Heart right ventricle (tissue), 16 donors: ENCODE measurements around the gene LNX1. TPM values are rescaled to one million over a fixed set of nuclear protein-coding genes. Genes with fewer than 3 reads are reported as not detected.

Experiments used
- ATAC-seq, 8 donors: fragments of 200-7000 bp; cut with Tn5 transposase; one replicate each; pipeline ENCODE4 v1.9.1; 2020; ENCODE audit warnings: mild to moderate bottlenecking in 8 of 8, moderate library complexity in 8 of 8, moderate number of reproducible peaks in 1 of 8
- DNase-seq, 2 donors: peaks; one replicate each; pipeline ENCODE4 v3.0.0-alpha.2; 2020
- H3K27ac ChIP-seq, 10 donors: fragments of 200-600 bp; sonication (generic) in 2 of 10; one replicate each; pipeline versions ENCODE4 v1.5.0 to v1.8.0; 2020 to 2022; ENCODE audit warnings: mild to moderate bottlenecking in 3 of 10
- H3K27me3 ChIP-seq, 7 donors: fragments of 200-600 bp; one replicate each; pipeline ENCODE4 v1.8.0; 2021 to 2022; ENCODE audit warnings: mild to moderate bottlenecking in 2 of 7
- H3K36me3 ChIP-seq, 9 donors: fragments of 200-600 bp; sonication (generic) in 1 of 9; one replicate each; pipeline versions ENCODE4 v1.5.0 to v1.8.0; 2020 to 2022; ENCODE audit warnings: mild to moderate bottlenecking in 2 of 9
- H3K4me1 ChIP-seq, 9 donors: fragments of 200-600 bp; sonication (generic) in 1 of 9; one replicate each; pipeline versions ENCODE4 v1.5.0 to v1.8.0; 2020 to 2022; ENCODE audit warnings: mild to moderate bottlenecking in 4 of 9
- H3K4me3 ChIP-seq, 10 donors: fragments of 200-600 bp; sonication (generic) in 2 of 10; one replicate each; pipeline versions ENCODE4 v1.5.0 to v1.8.0; 2020 to 2022; ENCODE audit warnings: mild to moderate bottlenecking in 7 of 10, moderate library complexity in 2 of 10
- H3K9me3 ChIP-seq, 11 donors: fragments of 200-600 bp in 10 of 11; sonication (generic) in 2 of 11; one replicate each; pipeline versions ENCODE4 v1.5.0 to v1.8.0; 2013 to 2022; ENCODE audit warnings: mild to moderate bottlenecking in 2 of 11, control low read depth in 1 of 11, moderate library complexity in 1 of 11
- WGBS, 2 donors: extraction: QIAGEN DNeasy Blood & Tissue Kit; methylation state at CpG; one replicate each; pipeline ENCODE4 v1.1.7; 2013; ENCODE audit warnings: inconsistent platforms in 1 of 2; 5-methylcytosine and 5-hydroxymethylcytosine counted together
- intact Hi-C, 10 donors: fragments of 100-400 bp; cut with DNase I; formaldehyde crosslinking; loops; one replicate each; pipeline versions ENCODE4 v1.11.1 to v1.14.2; 2022
- polyA plus RNA-seq, 2 donors: library from polyadenylated mRNA; stranded (reverse); fragments of 200-250 nt; gene quantifications; one replicate each; pipeline ENCODE4 v1.2.3, GENCODE V29; 2013
- total RNA-seq, 10 donors: library from RNA; stranded (reverse); fragmentation: NEBNext Ultra II Directional in 3 of 10; extraction: Animal tissue kit (Norgen Biotek cat#: 25700) in 3 of 10; gene quantifications; one replicate each; pipeline versions ENCODE4 v1.2.1 to v1.2.4, GENCODE V29; 2021 to 2023
- TF ChIP-seq, protein P1 (sequence below), 9 donors: fragments of 200-600 bp; sonication (generic) in 2 of 9; IDR thresholded peaks; one replicate each; pipeline versions ENCODE4 v1.5.0 to v1.8.0; 2021 to 2022; ENCODE audit warnings: antibody characterized with exemption in 9 of 9, mild to moderate bottlenecking in 5 of 9, moderate library complexity in 1 of 9
- donor health status: Arrhythmogenic right ventricular cardiomyopathy.
- donor health status: ischemic (EF 13 %, LVEDD 7.1; RV severe dilation, severe dysfunction).
- donor health status: healthy with polysubstance abuse.
- donor health status: DM: no; HTN: yes; CAD: no.
- donor health status: DM: no; HTN: no; CAD: no.
- donor health status: ischemic (EF 25% LVEDD 6.9; RV normal size, moderate dysfunction).
- donor health status: ischemic (EF 25% LVEDD 5.7; RV mildly dilated, moderate dysfunction).
- donor health status: healthy.
- donor health status: DM: yes; HTN: yes; CAD: no.
- donor health status: Ischemic cardiomyopathy.
- donor health status: ischemic (EF 35%, LVEDD 5.7; RV mildly dilated, moderate dysfunction).
- donor health status: nonischemic (EF 11% LVEDD 7.7; RV severe dilation, severe dysfunction).
- donor health status: DM: yes; HTN: yes; CAD: no.
- donor health status: PGD.
- donor health status: ischemic (EF 29% LVEDD 5.4; RV normal size, mild dysfunction).
- donor health status: nonischemic (EF 23%, LVEDD 6.1; RV moderate dilation, normal function).

The LNX1 gene
- total and polyA plus RNA-seq, 12 donors, result 2.0 to 16.1 (median 5.6) TPM

DNA sequence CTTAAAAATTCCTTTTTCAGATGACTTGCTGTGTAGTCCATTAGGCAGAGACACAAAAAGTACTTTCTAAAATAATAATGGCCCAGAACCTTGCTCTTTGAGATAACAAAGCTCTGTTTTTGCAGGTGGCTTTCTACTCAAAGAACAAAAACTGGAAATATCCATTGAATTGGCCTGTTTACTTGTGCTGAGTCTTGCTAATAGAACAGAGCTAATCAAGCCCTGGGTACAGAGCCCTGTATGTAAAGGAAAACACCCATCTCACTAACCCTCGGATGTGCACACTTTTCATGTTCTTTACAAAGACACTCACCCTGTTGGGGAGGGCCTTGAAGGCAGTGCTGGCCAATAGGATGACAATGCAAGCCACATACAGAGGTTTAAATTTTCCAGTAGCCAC, 27.0 kb upstream of the LNX1 start:
- ATAC-seq (peak in 6 of 8 donors; percentile 28 to 76 (median 46)), DNase-seq (no peak)
- H3K27ac ChIP-seq, result peak overlapping the region in 5 of 10 donors; percentile 7 to 47 (median 24)
- no peak overlapping the region for H3K4me3 ChIP-seq
- WGBS, 2 donors, result 49 to 69% methylated on average over 1 of the region's 1 CpG
- no peaks in the 10 kb centered on the region for H3K36me3 ChIP-seq
- intact Hi-C loops, result no loop called here
- no peaks in the 10 kb centered on the region for H3K27me3 ChIP-seq
- TF ChIP-seq, protein P1, sequence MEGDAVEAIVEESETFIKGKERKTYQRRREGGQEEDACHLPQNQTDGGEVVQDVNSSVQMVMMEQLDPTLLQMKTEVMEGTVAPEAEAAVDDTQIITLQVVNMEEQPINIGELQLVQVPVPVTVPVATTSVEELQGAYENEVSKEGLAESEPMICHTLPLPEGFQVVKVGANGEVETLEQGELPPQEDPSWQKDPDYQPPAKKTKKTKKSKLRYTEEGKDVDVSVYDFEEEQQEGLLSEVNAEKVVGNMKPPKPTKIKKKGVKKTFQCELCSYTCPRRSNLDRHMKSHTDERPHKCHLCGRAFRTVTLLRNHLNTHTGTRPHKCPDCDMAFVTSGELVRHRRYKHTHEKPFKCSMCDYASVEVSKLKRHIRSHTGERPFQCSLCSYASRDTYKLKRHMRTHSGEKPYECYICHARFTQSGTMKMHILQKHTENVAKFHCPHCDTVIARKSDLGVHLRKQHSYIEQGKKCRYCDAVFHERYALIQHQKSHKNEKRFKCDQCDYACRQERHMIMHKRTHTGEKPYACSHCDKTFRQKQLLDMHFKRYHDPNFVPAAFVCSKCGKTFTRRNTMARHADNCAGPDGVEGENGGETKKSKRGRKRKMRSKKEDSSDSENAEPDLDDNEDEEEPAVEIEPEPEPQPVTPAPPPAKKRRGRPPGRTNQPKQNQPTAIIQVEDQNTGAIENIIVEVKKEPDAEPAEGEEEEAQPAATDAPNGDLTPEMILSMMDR (IDR thresholded peaks at IDR 0.05), result no peak
- H3K4me1 ChIP-seq, result peaks cover 0 to 28% (median 4%) of the 10 kb centered on the region in 9 donors
- peaks cover 0 to 5% (median 0%) of the 10 kb centered on the region in 11 donors for H3K9me3 ChIP-seq

DNA sequence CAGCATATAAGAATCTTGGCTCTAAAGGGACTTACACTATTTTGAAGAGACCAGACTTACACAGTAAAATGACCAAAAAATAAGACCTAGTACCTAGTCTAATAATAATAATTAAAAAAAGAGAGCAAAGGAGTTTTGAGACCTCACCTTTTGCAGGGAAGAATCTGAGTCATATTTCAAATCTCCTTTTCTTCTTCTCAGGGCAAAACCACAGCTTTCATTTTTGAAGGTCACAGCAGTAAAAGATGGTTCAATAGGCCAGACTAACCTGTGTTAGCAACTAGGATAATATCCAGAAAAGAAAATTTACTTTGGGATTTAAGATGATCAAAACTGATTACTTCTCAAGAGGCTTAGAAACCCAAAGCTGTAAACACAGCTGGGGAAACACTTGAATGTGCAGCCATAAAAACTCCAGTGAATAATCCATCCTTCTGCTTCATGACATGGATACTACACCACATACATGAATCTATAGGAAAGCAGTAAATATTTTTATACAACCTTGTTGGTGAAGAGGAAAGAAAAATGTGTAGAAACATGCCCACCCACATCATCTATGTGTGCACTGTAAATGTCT, 25.9 kb upstream of the LNX1 start:
- DNase-seq (no peak), ATAC-seq (no peak)
- Histone ChIP-seq H3K4me3 (no peak overlapping the region), H3K27me3 (no peaks in the 10 kb centered on the region), H3K9me3 (peaks cover 0 to 6% (median 0%) of the 10 kb centered on the region in 11 donors), H3K27ac (peak overlapping the region in 3 of 10 donors; percentile 15 to 47 (median 38)), H3K36me3 (no peaks in the 10 kb centered on the region), H3K4me1 (peaks cover 0 to 21% (median 4%) of the 10 kb centered on the region in 9 donors)
- intact Hi-C loops, result no loop called here
- TF ChIP-seq, protein P1 (IDR thresholded peaks at IDR 0.05), result no peak

DNA sequence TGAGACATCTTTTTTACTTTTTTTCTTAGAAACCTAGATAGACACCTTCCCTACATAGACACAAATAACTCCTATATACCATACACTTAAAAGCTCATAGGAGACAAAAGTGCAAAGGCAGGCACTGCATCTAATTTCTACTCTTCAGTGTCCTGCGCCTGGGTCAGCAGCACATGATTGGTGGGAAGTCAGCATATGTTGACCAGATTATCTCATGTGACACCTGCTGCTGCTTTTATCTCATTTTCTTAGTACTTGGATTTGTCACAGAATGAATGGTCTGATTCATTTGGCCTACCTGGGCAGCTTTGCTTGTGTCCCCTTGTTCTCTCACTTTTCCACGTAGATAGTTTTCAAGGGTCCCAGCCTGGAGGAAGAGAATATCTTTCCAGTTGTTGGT, 24.9 kb upstream of the LNX1 start:
- H3K36me3 ChIP-seq, result no peaks in the 10 kb centered on the region
- DNase-seq (no peak), ATAC-seq (no peak)
- no peak overlapping the region for H3K4me3 ChIP-seq
- intact Hi-C loops, result no loop called here
- no peak overlapping the region for H3K27ac ChIP-seq
- H3K4me1 ChIP-seq, result peaks cover 0 to 20% (median 4%) of the 10 kb centered on the region in 9 donors
- peaks cover 0 to 6% (median 0%) of the 10 kb centered on the region in 11 donors for H3K9me3 ChIP-seq
- TF ChIP-seq, protein P1 (IDR thresholded peaks at IDR 0.05), result no peak
- 91 to 95% methylated on average over 2 of the region's 2 CpGs for WGBS, 2 donors
- no peaks in the 10 kb centered on the region for H3K27me3 ChIP-seq

DNA sequence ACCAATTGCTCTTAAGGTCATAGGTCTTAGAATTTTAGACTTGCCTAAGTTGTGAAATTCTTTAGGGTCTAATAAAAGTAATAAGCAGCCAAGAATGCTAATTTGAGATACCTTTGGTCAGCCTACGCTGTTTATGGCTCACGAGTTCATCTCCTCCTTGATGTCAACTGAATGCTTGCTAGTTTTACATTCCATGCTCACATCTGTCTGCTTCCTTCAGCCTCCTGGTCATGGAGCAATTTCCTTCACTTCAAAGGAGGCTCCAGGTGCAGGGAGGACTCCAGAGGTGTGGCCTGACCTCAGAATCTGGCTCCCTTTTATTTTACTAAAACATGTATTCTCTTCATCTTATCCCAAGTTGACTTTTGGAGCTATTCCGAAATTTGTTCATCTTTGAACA, 23.3 kb upstream of the LNX1 start:
- H3K9me3 ChIP-seq, result peaks cover 0 to 6% (median 0%) of the 10 kb centered on the region in 11 donors
- no peak overlapping the region for H3K27ac ChIP-seq
- intact Hi-C loops, result no loop called here
- TF ChIP-seq, protein P1 (IDR thresholded peaks at IDR 0.05), result no peak
- no peaks in the 10 kb centered on the region for H3K36me3 ChIP-seq
- peaks cover 0 to 20% (median 4%) of the 10 kb centered on the region in 9 donors for H3K4me1 ChIP-seq
- WGBS, 2 donors, result 88 to 93% methylated on average over 3 of the region's 3 CpGs
- DNase-seq, result no peak
- no peak for ATAC-seq
- H3K4me3 ChIP-seq, result no peak overlapping the region
- H3K27me3 ChIP-seq, result no peaks in the 10 kb centered on the region
